Effector memory CD8-positive, alpha-beta T cell (primary cell): ENCODE results near the gene CASKIN2.
"Not testable (repeated sequence)": the region's sequence is repeated elsewhere in the genome, so short reads cannot be mapped to it uniquely, and the experiment has no call there.

Experiments used
- ATAC-seq: fragments of 150-1000 bp; cut with Tn5 transposase; replicated peaks from 2 replicates; pipeline ENCODE4 v1.10.0; 2021; ENCODE audit warnings: mild to moderate bottlenecking, moderate library complexity
- DNase-seq, 3 experiments: peaks; one replicate each; pipeline ENCODE4 v3.0.0; 2021
- H3K27ac Mint-ChIP-seq, 2 donors: one replicate each; pipeline ENCODE4 v1.8.0; 2022; ENCODE audit warnings: mild to moderate bottlenecking in 2 of 2, mixed read lengths in 2 of 2, moderate library complexity in 2 of 2
- H3K27me3 Mint-ChIP-seq, 2 donors: one replicate each; pipeline ENCODE4 v1.8.0; 2022; ENCODE audit warnings: mixed read lengths in 2 of 2
- H3K36me3 Mint-ChIP-seq: one replicate; pipeline ENCODE4 v1.8.0; 2022; ENCODE audit warnings: mild to moderate bottlenecking, moderate library complexity, mixed read lengths; ENCODE audit not compliant: insufficient read depth
- H3K4me1 Mint-ChIP-seq, 2 donors: one replicate each; pipeline ENCODE4 v1.8.0; 2022; ENCODE audit warnings: low read depth in 2 of 2, mixed read lengths in 2 of 2
- H3K4me3 Mint-ChIP-seq, 2 donors: one replicate each; pipeline ENCODE4 v1.8.0; 2022; ENCODE audit warnings: mild to moderate bottlenecking in 2 of 2, mixed read lengths in 2 of 2, moderate library complexity in 2 of 2
- H3K9me3 Mint-ChIP-seq, 2 donors: one replicate each; pipeline ENCODE4 v1.8.0; 2022; ENCODE audit warnings: mixed read lengths in 2 of 2

The CASKIN2 gene

GRCh38 chr17:75465039-75465438 is 50.3 kb downstream of the CASKIN2 start:
- H3K27me3 Mint-ChIP-seq = no peaks in the 10 kb centered on the region
- H3K27ac Mint-ChIP-seq = peak overlapping the region in 1 of 2 donors; percentile 67
- H3K4me1 Mint-ChIP-seq = peaks cover 12 to 15% of the 10 kb centered on the region in 2 donors
- no peaks in the 10 kb centered on the region for H3K9me3 Mint-ChIP-seq
- H3K4me3 Mint-ChIP-seq = no peak overlapping the region
- DNase-seq = no peak
- no peak for ATAC-seq
- peaks cover 6% of the 10 kb centered on the region for H3K36me3 Mint-ChIP-seq

- Mint-ChIP-seq H3K36me3 (peaks cover 6% of the 10 kb centered on the region), H3K9me3 (no peaks in the 10 kb centered on the region), H3K4me3 (no peak overlapping the region), H3K27ac (no peak overlapping the region), H3K4me1 (peaks cover 17 to 18% of the 10 kb centered on the region in 2 donors), H3K27me3 (no peaks in the 10 kb centered on the region)
- ATAC-seq (no peak), DNase-seq (no peak)
Observed at GRCh38 chr17:75463603-75464002, 51.7 kb downstream of the CASKIN2 start.

GRCh38 chr17:75460295-75460694 is 55.0 kb downstream of the CASKIN2 start:
- H3K4me1 Mint-ChIP-seq = peaks cover 30 to 34% of the 10 kb centered on the region in 2 donors
- no peak overlapping the region for H3K4me3 Mint-ChIP-seq
- peak overlapping the region; percentile 37 to 73 for H3K27ac Mint-ChIP-seq

GRCh38 chr17:75459590-75460267 is 55.6 kb downstream of the CASKIN2 start:
- ATAC-seq (no peak), DNase-seq (no peak)
- H3K4me3 Mint-ChIP-seq = no peak overlapping the region
- H3K36me3 Mint-ChIP-seq = peaks cover 6% of the 10 kb centered on the region
- H3K27ac Mint-ChIP-seq = peak overlapping the region; percentile 37 to 73
- H3K9me3 Mint-ChIP-seq = no peaks in the 10 kb centered on the region
- peaks cover 30 to 33% of the 10 kb centered on the region in 2 donors for H3K4me1 Mint-ChIP-seq
- H3K27me3 Mint-ChIP-seq = no peaks in the 10 kb centered on the region

More at GRCh38 chr17:75460295-75460694, 55.0 kb downstream of the CASKIN2 start:
- Mint-ChIP-seq H3K27me3 (no peaks in the 10 kb centered on the region), H3K9me3 (no peaks in the 10 kb centered on the region), H3K36me3 (peaks cover 6% of the 10 kb centered on the region)
- DNase-seq = no peak
- no peak for ATAC-seq

GRCh38 chr17:75459246-75459589 is 56.1 kb downstream of the CASKIN2 start:
- ATAC-seq = no peak
- peaks cover 29 to 30% of the 10 kb centered on the region in 2 donors for H3K4me1 Mint-ChIP-seq
- H3K9me3 Mint-ChIP-seq = no peaks in the 10 kb centered on the region
- no peaks in the 10 kb centered on the region for H3K27me3 Mint-ChIP-seq
- H3K27ac Mint-ChIP-seq = no peak overlapping the region
- no peak for DNase-seq
- no peak overlapping the region for H3K4me3 Mint-ChIP-seq
- peaks cover 6% of the 10 kb centered on the region for H3K36me3 Mint-ChIP-seq

GRCh38 chr17:75457047-75457654 is 58.2 kb downstream of the CASKIN2 start:
- Mint-ChIP-seq H3K9me3 (no peaks in the 10 kb centered on the region), H3K27me3 (no peaks in the 10 kb centered on the region), H3K27ac (peak overlapping the region; percentile 90 to 94), H3K4me1 (peaks cover 20 to 25% of the 10 kb centered on the region in 2 donors), H3K4me3 (peak overlapping the region; percentile 91 to 92), H3K36me3 (peaks cover 6% of the 10 kb centered on the region)
- peak; percentile 21 for ATAC-seq
- DNase-seq = peak in 1 of 3 experiments; percentile 15

GRCh38 chr17:75456417-75457046 is 58.8 kb downstream of the CASKIN2 start, which contains the start of gene TMEM94:
Gene TMEM94 (plus strand): TSS chr17:75456635. CDS start chr17:75471906, 15,271 bp downstream.
- Mint-ChIP-seq H3K4me1 (peaks cover 20 to 25% of the 10 kb centered on the region in 2 donors), H3K4me3 (peak within 1 kb of the TSS; percentile 91 to 92)

GRCh38 chr17:75456039-75456416 is 59.3 kb downstream of the CASKIN2 start:
- no peaks in the 10 kb centered on the region for H3K27me3 Mint-ChIP-seq
- H3K9me3 Mint-ChIP-seq = no peaks in the 10 kb centered on the region
- peaks cover 3% of the 10 kb centered on the region for H3K36me3 Mint-ChIP-seq
- DNase-seq (no peak), ATAC-seq (peak; percentile 15)
- peak overlapping the region; percentile 91 to 92 for H3K4me3 Mint-ChIP-seq
- peak overlapping the region; percentile 90 to 94 for H3K27ac Mint-ChIP-seq
- H3K4me1 Mint-ChIP-seq = peaks cover 20 to 25% of the 10 kb centered on the region in 2 donors

More at GRCh38 chr17:75456417-75457046, 58.8 kb downstream of the CASKIN2 start, which contains the start of gene TMEM94:
- H3K27ac Mint-ChIP-seq = peak within 1 kb of the TSS; percentile 90 to 94
- ATAC-seq (peak; percentile 98), DNase-seq (peak; percentile 87 to 90 (median 89))
- H3K36me3 Mint-ChIP-seq = peaks cover 6% of the 10 kb centered on the region
- H3K9me3 Mint-ChIP-seq = no peaks in the 10 kb centered on the region
- H3K27me3 Mint-ChIP-seq = no peaks in the 10 kb centered on the region

GRCh38 chr17:75454672-75455071 is 60.7 kb downstream of the CASKIN2 start:
- peak overlapping the region in 1 of 2 donors; percentile 92 for H3K4me3 Mint-ChIP-seq
- not testable (repeated sequence) for ATAC-seq, H3K27me3 Mint-ChIP-seq, H3K36me3 Mint-ChIP-seq, H3K27ac Mint-ChIP-seq, H3K9me3 Mint-ChIP-seq, DNase-seq
- peaks cover 15 to 19% of the 10 kb centered on the region in 2 donors for H3K4me1 Mint-ChIP-seq

- no peaks in the 10 kb centered on the region for H3K36me3 Mint-ChIP-seq
- peaks cover 14 to 19% of the 10 kb centered on the region in 2 donors for H3K4me1 Mint-ChIP-seq
- ATAC-seq = no peak
- H3K9me3 Mint-ChIP-seq = no peaks in the 10 kb centered on the region
- no peaks in the 10 kb centered on the region for H3K27me3 Mint-ChIP-seq
- H3K4me3 Mint-ChIP-seq = no peak overlapping the region
- no peak for DNase-seq
- no peak overlapping the region for H3K27ac Mint-ChIP-seq
Observed at GRCh38 chr17:75454193-75454592, 61.1 kb downstream of the CASKIN2 start.

GRCh38 chr17:75450270-75450669 is 65.1 kb downstream of the CASKIN2 start:
- peaks cover 3% of the 10 kb centered on the region for H3K36me3 Mint-ChIP-seq
- H3K27ac Mint-ChIP-seq = no peak overlapping the region
- no peaks in the 10 kb centered on the region for H3K9me3 Mint-ChIP-seq

More at GRCh38 chr17:75450270-75450669, 65.1 kb downstream of the CASKIN2 start:
- H3K4me3 Mint-ChIP-seq = no peak overlapping the region
- ATAC-seq = no peak
- no peaks in the 10 kb centered on the region for H3K27me3 Mint-ChIP-seq
- no peak for DNase-seq
- no peaks in the 10 kb centered on the region for H3K4me1 Mint-ChIP-seq
